HepG2 (cell line): ENCODE results near the gene ZNHIT1. TPM values are rescaled to one million over a fixed set of nuclear protein-coding genes. Genes with fewer than 3 reads are reported as not detected.

ENCODE experiments used
- ATAC-seq: fragments of 200-7000 bp; cut with Tn5 transposase; 3 replicates; pipeline ENCODE4 v1.9.1; 2020; ENCODE audit warnings: mild to moderate bottlenecking, moderate library complexity
- BruUV-seq: library from RNA; stranded (reverse); fragments of 400-500 nt; replicated peaks from 2 replicates; lab custom pipeline; 2021; lab: Mats Ljungman, UMichigan
- CTCF ChIA-PET: fragments of 300-600 bp; formaldehyde crosslinking; extraction: SDS; loops from one replicate; lab custom pipeline; 2021; ENCODE audit warnings: low total read pairs, inconsistent platforms, low intra/inter-chr PET ratio; lab: Yijun Ruan, JAX
- POLR2A ChIA-PET: fragments of 350-600 bp; sonication (Branson Sonifier 250); formaldehyde crosslinking; loops from one replicate; lab custom pipeline; 2020; ENCODE audit warnings: antibody characterized with exemption, inconsistent platforms; lab: Yijun Ruan, JAX
- DNase-seq: peaks from one replicate; pipeline ENCODE4 v3.0.0-alpha.2; 2015; ENCODE audit warnings: low spot score
- FAIRE-seq: peaks from 3 replicates; lab custom pipeline; 2011; peaks lifted over from hg19 to GRCh38; lab: Jason Lieb, UNC
- H2AFZ ChIP-seq: one replicate; pipeline ENCODE4 v1.6.1; 2011; ENCODE audit warnings: low read length, inconsistent platforms
- H3K27ac ChIP-seq: fragments of 300-600 bp; 3 replicates; pipeline ENCODE4 v1.8.0; 2011; ENCODE audit warnings: mixed run types, mild to moderate bottlenecking, mixed read lengths, low read length, inconsistent platforms; ENCODE audit not compliant: insufficient read depth; ENCODE audit errors: extremely low read length
- H3K27me3 ChIP-seq, 2 experiments: fragments of 200-600 bp in 1 of 2; 2 replicates in 1 of 2; 3 replicates in 1 of 2; pipeline versions ENCODE4 v1.6.0 to v1.8.0; 2011; ENCODE audit warnings: low read length in 2 of 2, mild to moderate bottlenecking in 2 of 2, moderate library complexity in 2 of 2, inconsistent platforms in 1 of 2; ENCODE audit not compliant: insufficient read depth in 2 of 2, control insufficient read depth in 1 of 2
- H3K36me3 ChIP-seq, 2 experiments: fragments of 200-600 bp in 1 of 2; replicated peaks in 1 of 2; 2 replicates in 1 of 2; 3 replicates in 1 of 2; pipeline versions ENCODE4 v1.5.1 to v1.8.0; 2011; ENCODE audit warnings: low read length in 2 of 2, inconsistent platforms in 1 of 2; ENCODE audit not compliant: insufficient read depth in 2 of 2, control insufficient read depth in 1 of 2
- H3K4me1 ChIP-seq: 2 replicates; pipeline ENCODE4 v1.5.1; 2012; ENCODE audit warnings: low read length, inconsistent platforms; ENCODE audit not compliant: insufficient read depth
- H3K4me2 ChIP-seq: 2 replicates; pipeline ENCODE4 v1.6.0; 2011; ENCODE audit warnings: low read depth, low read length, inconsistent platforms
- H3K4me3 ChIP-seq, 3 experiments: fragments of 200-600 bp in 1 of 3; sonication (generic), shearing (Covaris generic) in 1 of 3; replicated peaks in 1 of 3; 2 replicates each; pipeline ENCODE4 v1.5.1; 2011 to 2016; ENCODE audit warnings: low read length in 3 of 3, inconsistent platforms in 2 of 3, low read depth in 2 of 3, mild to moderate bottlenecking in 2 of 3, control low read depth in 1 of 3, mixed read lengths in 1 of 3; ENCODE audit not compliant: insufficient read depth in 1 of 3
- H3K79me2 ChIP-seq: one replicate; pipeline ENCODE4 v1.6.1; 2011; ENCODE audit warnings: low read length, inconsistent platforms; ENCODE audit not compliant: insufficient read depth
- H3K9ac ChIP-seq: 2 replicates; pipeline ENCODE4 v1.6.0; 2011; ENCODE audit warnings: mild to moderate bottlenecking, low read depth, low read length, inconsistent platforms; ENCODE audit not compliant: insufficient read depth
- H3K9me3 ChIP-seq: 2 replicates; pipeline ENCODE4 v1.5.1; 2012; ENCODE audit warnings: mild to moderate bottlenecking, low read length
- H4K20me1 ChIP-seq: 2 replicates; pipeline ENCODE4 v1.6.0; 2011; ENCODE audit warnings: inconsistent platforms, mild to moderate bottlenecking, low read length, moderate library complexity; ENCODE audit not compliant: insufficient read depth
- AGO1 ChIP-seq: fragments of 200-400 bp; formaldehyde crosslinking; IDR thresholded peaks from 2 replicates; pipeline ENCODE4 v1.6.1; 2017; ENCODE audit warnings: mild to moderate bottlenecking, low read depth, low read length, moderate library complexity; ENCODE audit not compliant: poor library complexity, severe bottlenecking
- AGO2 ChIP-seq: fragments of 200-400 bp; formaldehyde crosslinking; optimal IDR thresholded peaks from 2 replicates; pipeline ENCODE3; 2017; ENCODE audit warnings: mild to moderate bottlenecking, low read depth, low read length, moderate library complexity
- CREB3 ChIP-seq: sonication (generic); formaldehyde crosslinking; IDR thresholded peaks from 2 replicates; pipeline ENCODE4 v1.5.0; 2020; ENCODE audit warnings: missing genetic modification reagents
- NFATC3 ChIP-seq: sonication (generic); formaldehyde crosslinking; IDR thresholded peaks from 2 replicates; pipeline ENCODE4 v1.5.1; 2020; ENCODE audit warnings: mild to moderate bottlenecking, missing genetic modification reagents
- NFRKB ChIP-seq: fragments of 450-650 bp; IDR thresholded peaks from 2 replicates; pipeline ENCODE4 v1.6.1; 2017
- NRL ChIP-seq: sonication (generic); formaldehyde crosslinking; IDR thresholded peaks from 2 replicates; pipeline ENCODE4 v1.5.0; 2020; ENCODE audit warnings: missing genetic modification reagents, mild to moderate bottlenecking, moderate library complexity, borderline replicate concordance
- RBFOX2 ChIP-seq: fragments of 200-400 bp; formaldehyde crosslinking; IDR thresholded peaks from 2 replicates; pipeline ENCODE4 v1.6.1; 2017; ENCODE audit warnings: low read depth, mild to moderate bottlenecking, low read length
- RERE ChIP-seq: IDR thresholded peaks from 2 replicates; pipeline ENCODE4 v1.6.1; 2016; ENCODE audit warnings: low read depth, missing genetic modification reagents, missing compliant biosample characterization
- RFX3 ChIP-seq: IDR thresholded peaks from 2 replicates; pipeline ENCODE4 v1.6.1; 2016; ENCODE audit warnings: missing biosample characterization, missing genetic modification reagents
- RFX5 ChIP-seq: IDR thresholded peaks from 2 replicates; pipeline ENCODE4 v1.6.1; 2011; ENCODE audit warnings: low read depth, low read length, improper control_type of control experiment
- RFXANK ChIP-seq: IDR thresholded peaks from 2 replicates; pipeline ENCODE4 v1.6.1; 2016
- THAP11 ChIP-seq: IDR thresholded peaks from 2 replicates; pipeline ENCODE4 v1.6.1; 2016; ENCODE audit warnings: missing biosample characterization, missing genetic modification reagents
- ZFP90 ChIP-seq: sonication (generic); formaldehyde crosslinking; IDR thresholded peaks from 2 replicates; pipeline ENCODE4 v1.8.0; 2022; ENCODE audit warnings: missing genetic modification reagents, mild to moderate bottlenecking, inconsistent platforms, borderline replicate concordance
- ZNF230 ChIP-seq: sonication (generic); formaldehyde crosslinking; IDR thresholded peaks from 2 replicates; pipeline ENCODE4 v1.4.0; 2020; ENCODE audit warnings: mild to moderate bottlenecking, missing genetic modification reagents
- ZNF530 ChIP-seq: sonication (generic); formaldehyde crosslinking; IDR thresholded peaks from 2 replicates; pipeline ENCODE4 v1.5.0; 2020; ENCODE audit warnings: low read depth, mild to moderate bottlenecking, missing genetic modification reagents
- ZNF589 ChIP-seq: sonication (generic); formaldehyde crosslinking; conservative IDR thresholded peaks from 2 replicates; pipeline ENCODE4 v1.8.0; 2022; ENCODE audit warnings: mild to moderate bottlenecking, moderate library complexity, missing genetic modification reagents
- ZNF7 ChIP-seq: IDR thresholded peaks from 2 replicates; pipeline ENCODE4 v1.6.1; 2016; ENCODE audit warnings: missing biosample characterization, missing genetic modification reagents
- ZNF709 ChIP-seq: sonication (generic); formaldehyde crosslinking; IDR thresholded peaks from 2 replicates; pipeline ENCODE4 v1.5.0; 2020; ENCODE audit warnings: mild to moderate bottlenecking, missing genetic modification reagents
- WGBS: methylation state at CpG from one replicate; pipeline ENCODE4 v1.1.6; 2017; ENCODE audit warnings: low lambda C conversion rate; 5-methylcytosine and 5-hydroxymethylcytosine counted together
- in situ Hi-C: cut with HindIII; loops from 2 replicates; pipeline ENCODE4 v1.10.0; 2017; ENCODE audit warnings: low pct_unique_long_range_greater_than_20kb; ENCODE audit not compliant: extremely low pct_ligation_motif_present
- intact Hi-C: fragments of 100-400 bp; cut with micrococcal nuclease; formaldehyde crosslinking; loops from one replicate; pipeline ENCODE4 v1.10.0; 2022; ENCODE audit not compliant: unreplicated experiment
- polyA plus RNA-seq, 8 experiments: library from polyadenylated mRNA; depleted of rRNA in 3 of 8; stranded (reverse) in 7 of 8; unstranded in 1 of 8; fragments of >200 nt; fragmentation: Illumina TruSeq in 4 of 8; extraction: Trizol in 4 of 8; gene quantifications; 2 replicates each; pipeline versions ENCODE4 v1.2.1 to v1.2.3, GENCODE V29; 2011 to 2016; ENCODE audit warnings: low read depth in 4 of 8, missing spikeins in 1 of 8, mixed read lengths in 1 of 8; ENCODE audit not compliant: insufficient read depth in 1 of 8
- total RNA-seq, 5 experiments: library from RNA; depleted of rRNA; stranded (reverse); fragments of >200 nt; fragmentation: Illumina TruSeq; extraction: Trizol; gene quantifications; 2 replicates each; pipeline ENCODE4 v1.2.3, GENCODE V29; 2016; ENCODE audit warnings: low read depth in 1 of 5
- TF ChIP-seq, protein P1 (sequence below): IDR thresholded peaks from 2 replicates; pipeline ENCODE4 v1.6.1; 2012; ENCODE audit warnings: low read depth, low read length, improper control_type of control experiment

Gene ZNHIT1
- total and polyA plus RNA-seq, 2 of the 13 experiments (the other 11 are each of a cell fraction or from before 2014, with no cell fraction given): 32.5 to 64.5 TPM

GRCh38 chr7:101210143-101210542 is 7.8 kb upstream of the ZNHIT1 start:
- intact Hi-C loops (no loop called here), in situ Hi-C loops (no loop called here)
- no TSS peak for BruUV-seq
- H3K9me3 ChIP-seq: no peaks in the 10 kb centered on the region
- no peak overlapping the region for H3K4me2 ChIP-seq
- 95% methylated on average over 12 of the region's 19 CpGs for WGBS
- no peak for ATAC-seq
- peaks cover 16 to 30% of the 10 kb centered on the region in 2 experiments; a peak in 4 of 5 replicates for H3K36me3 ChIP-seq
- no peaks in the 10 kb centered on the region for H3K79me2 ChIP-seq
- POLR2A ChIA-PET: interaction anchor here (11.2 kb wide), 1 partner anchor 6 kb away, joined by 202 read pairs; the partner anchor contains the start of gene MOGAT3
- peaks cover 5% of the 10 kb centered on the region; the same call in 1 of the 2 replicates for H3K4me1 ChIP-seq
- no peak overlapping the region for H2AFZ ChIP-seq
- no peak for DNase-seq
- H3K27ac ChIP-seq: no peak overlapping the region
- CTCF ChIA-PET: no interaction called here
- no peaks in the 10 kb centered on the region for H4K20me1 ChIP-seq
- FAIRE-seq: no peak
- H3K27me3 ChIP-seq: no peaks in the 10 kb centered on the region
- no peak overlapping the region for H3K4me3 ChIP-seq
- no peak overlapping the region for H3K9ac ChIP-seq
- TF ChIP-seq, protein P1, sequence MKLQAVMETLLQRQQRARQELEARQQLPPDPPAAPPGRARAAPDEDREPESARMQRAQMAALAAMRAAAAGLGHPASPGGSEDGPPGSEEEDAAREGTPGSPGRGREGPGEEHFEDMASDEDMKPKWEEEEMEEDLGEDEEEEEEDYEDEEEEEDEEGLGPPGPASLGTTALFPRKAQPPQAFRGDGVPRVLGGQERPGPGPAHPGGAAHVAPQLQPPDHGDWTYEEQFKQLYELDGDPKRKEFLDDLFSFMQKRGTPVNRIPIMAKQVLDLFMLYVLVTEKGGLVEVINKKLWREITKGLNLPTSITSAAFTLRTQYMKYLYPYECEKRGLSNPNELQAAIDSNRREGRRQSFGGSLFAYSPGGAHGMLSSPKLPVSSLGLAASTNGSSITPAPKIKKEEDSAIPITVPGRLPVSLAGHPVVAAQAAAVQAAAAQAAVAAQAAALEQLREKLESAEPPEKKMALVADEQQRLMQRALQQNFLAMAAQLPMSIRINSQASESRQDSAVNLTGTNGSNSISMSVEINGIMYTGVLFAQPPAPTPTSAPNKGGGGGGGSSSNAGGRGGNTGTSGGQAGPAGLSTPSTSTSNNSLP: no peak
- TF ChIP-seq NFRKB (no peak), NRL (CRISPR knock-in tag) (no peak), RERE (CRISPR knock-in tag) (no peak), RFXANK (no peak), AGO1 (peak; percentile 86), ZFP90 (no peak), ZNF7 (CRISPR knock-in tag) (no peak), THAP11 (no peak), ZNF709 (CRISPR knock-in tag) (no peak), ZNF230 (no peak), RFX5 (no peak), CREB3 (CRISPR knock-in tag) (no peak), NFATC3 (CRISPR knock-in tag) (no peak), RFX3 (CRISPR knock-in tag) (no peak), RBFOX2 (0 out of 2 replicates have a peak, but pooled peaks have one; percentile 39), AGO2 (peak; percentile 71), ZNF530 (CRISPR knock-in tag) (no peak), ZNF589 (no peak)
